ENCODE data around the gene UTS2.

DNA sequence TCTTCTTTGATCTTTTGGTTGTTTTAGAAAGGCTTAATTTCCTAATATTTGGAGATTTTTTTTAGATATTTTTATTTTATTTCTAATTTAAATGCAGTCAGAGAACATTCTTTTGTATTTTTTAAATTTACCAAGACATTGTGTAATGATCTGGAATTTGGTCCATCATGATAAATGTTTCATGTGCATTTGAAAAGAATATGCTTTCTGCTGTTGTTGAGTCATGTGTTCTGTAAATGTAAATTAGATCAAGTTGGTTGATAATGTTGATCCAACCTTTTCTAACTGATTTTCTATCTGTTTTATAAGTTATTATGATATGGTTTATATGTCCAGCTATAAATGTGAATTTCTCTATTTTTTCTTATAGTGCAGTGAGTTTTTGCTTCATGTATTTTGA is 19.8 kb downstream of the UTS2 start:
- no peak for TF ChIP-seq POLR2A (IDR thresholded peaks at IDR 0.05)
- TF ChIP-seq, protein P1, sequence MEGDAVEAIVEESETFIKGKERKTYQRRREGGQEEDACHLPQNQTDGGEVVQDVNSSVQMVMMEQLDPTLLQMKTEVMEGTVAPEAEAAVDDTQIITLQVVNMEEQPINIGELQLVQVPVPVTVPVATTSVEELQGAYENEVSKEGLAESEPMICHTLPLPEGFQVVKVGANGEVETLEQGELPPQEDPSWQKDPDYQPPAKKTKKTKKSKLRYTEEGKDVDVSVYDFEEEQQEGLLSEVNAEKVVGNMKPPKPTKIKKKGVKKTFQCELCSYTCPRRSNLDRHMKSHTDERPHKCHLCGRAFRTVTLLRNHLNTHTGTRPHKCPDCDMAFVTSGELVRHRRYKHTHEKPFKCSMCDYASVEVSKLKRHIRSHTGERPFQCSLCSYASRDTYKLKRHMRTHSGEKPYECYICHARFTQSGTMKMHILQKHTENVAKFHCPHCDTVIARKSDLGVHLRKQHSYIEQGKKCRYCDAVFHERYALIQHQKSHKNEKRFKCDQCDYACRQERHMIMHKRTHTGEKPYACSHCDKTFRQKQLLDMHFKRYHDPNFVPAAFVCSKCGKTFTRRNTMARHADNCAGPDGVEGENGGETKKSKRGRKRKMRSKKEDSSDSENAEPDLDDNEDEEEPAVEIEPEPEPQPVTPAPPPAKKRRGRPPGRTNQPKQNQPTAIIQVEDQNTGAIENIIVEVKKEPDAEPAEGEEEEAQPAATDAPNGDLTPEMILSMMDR (IDR thresholded peaks at IDR 0.05), result no peak
